IMR-90 (cell line): ENCODE measurements around the gene ARHGEF1. TPM values are rescaled to one million over a fixed set of nuclear protein-coding genes. Genes with fewer than 3 reads are reported as not detected.

Experiments
- ATAC-seq: fragments of 200-7000 bp; cut with Tn5 transposase; 2 replicates; pipeline ENCODE4 v1.9.1; 2020; ENCODE audit warnings: low read depth, mild to moderate bottlenecking, moderate library complexity
- BruUV-seq: library from RNA; stranded (reverse); fragments of 400-500 nt; replicated peaks from 2 replicates; lab custom pipeline; 2021; lab: Mats Ljungman, UMichigan
- CTCF ChIA-PET: fragments of 300-600 bp; formaldehyde crosslinking; extraction: SDS; loops from one replicate; lab custom pipeline; 2021; ENCODE audit warnings: antibody characterized with exemption; lab: Yijun Ruan, JAX
- POLR2A ChIA-PET: fragments of 300-600 bp; sonication (Branson Sonifier 250); formaldehyde crosslinking; loops from one replicate; lab custom pipeline; 2022; ENCODE audit warnings: antibody characterized with exemption; ENCODE audit not compliant: unreplicated experiment; lab: Charles Lee
- DNase-seq: peaks from one replicate; pipeline ENCODE4 v3.0.0; 2013
- H2AFZ ChIP-seq: replicated peaks from 2 replicates; pipeline ENCODE3; 2013; ENCODE audit warnings: low read length, mild to moderate bottlenecking; ENCODE audit not compliant: poor library complexity
- H2AK5ac ChIP-seq: 2 replicates; pipeline ENCODE4 v1.6.1; 2013; ENCODE audit warnings: low read depth, low read length, inconsistent platforms
- H2AK9ac ChIP-seq: replicated peaks from 2 replicates; pipeline ENCODE3; 2013; ENCODE audit warnings: mild to moderate bottlenecking, low read depth, low read length, moderate library complexity; ENCODE audit not compliant: poor library complexity
- H2BK120ac ChIP-seq: 2 replicates; pipeline ENCODE4 v1.6.1; 2013; ENCODE audit warnings: low read depth, low read length, inconsistent platforms
- H2BK15ac ChIP-seq: 3 replicates; pipeline ENCODE4 v1.6.1; 2013; ENCODE audit warnings: low read depth, low read length, inconsistent platforms
- H2BK20ac ChIP-seq: 2 replicates; pipeline ENCODE4 v1.6.1; 2013; ENCODE audit warnings: low read depth, mild to moderate bottlenecking, inconsistent platforms, low read length, moderate library complexity
- H2BK5ac ChIP-seq: 2 replicates; pipeline ENCODE4 v1.6.1; 2013; ENCODE audit warnings: mild to moderate bottlenecking, low read depth, low read length, inconsistent platforms; ENCODE audit not compliant: poor library complexity, severe bottlenecking
- H3K14ac ChIP-seq: replicated peaks from 2 replicates; pipeline ENCODE4 v1.6.1; 2013; ENCODE audit warnings: low read depth, low read length, inconsistent platforms
- H3K18ac ChIP-seq: 2 replicates; pipeline ENCODE4 v1.6.1; 2013; ENCODE audit warnings: low read depth, low read length, control low read depth
- H3K23ac ChIP-seq: 2 replicates; pipeline ENCODE4 v1.6.1; 2013; ENCODE audit warnings: low read depth, low read length, inconsistent platforms
- H3K27ac ChIP-seq: 2 replicates; pipeline ENCODE4 v1.5.1; 2013; ENCODE audit warnings: mild to moderate bottlenecking, control low read depth, low read length; ENCODE audit not compliant: insufficient read depth
- H3K27me3 ChIP-seq: 2 replicates; pipeline ENCODE4 v1.6.1; 2013; ENCODE audit warnings: low read length; ENCODE audit not compliant: control insufficient read depth, insufficient read depth
- H3K36me3 ChIP-seq: 2 replicates; pipeline ENCODE4 v1.6.1; 2013; ENCODE audit warnings: low read length, mixed read lengths; ENCODE audit not compliant: control insufficient read depth, insufficient read depth
- H3K4ac ChIP-seq: 2 replicates; pipeline ENCODE4 v1.6.1; 2013; ENCODE audit warnings: low read depth, low read length, inconsistent platforms
- H3K4me1 ChIP-seq: 2 replicates; pipeline ENCODE4 v1.6.1; 2013; ENCODE audit warnings: low read length, mixed read lengths; ENCODE audit not compliant: control insufficient read depth, insufficient read depth
- H3K4me2 ChIP-seq: 2 replicates; pipeline ENCODE4 v1.6.1; 2013; ENCODE audit warnings: low read depth, mild to moderate bottlenecking, control low read depth, low read length, moderate library complexity
- H3K4me3 ChIP-seq: 2 replicates; pipeline ENCODE4 v1.5.1; 2013; ENCODE audit warnings: low read depth, mild to moderate bottlenecking, control low read depth, low read length, moderate library complexity; ENCODE audit not compliant: insufficient read depth
- H3K56ac ChIP-seq: 2 replicates; pipeline ENCODE4 v1.6.1; 2013; ENCODE audit warnings: low read length, inconsistent platforms; ENCODE audit not compliant: insufficient read depth; ENCODE audit errors: extremely low read depth
- H3K79me1 ChIP-seq, 2 experiments: 2 replicates each; pipeline ENCODE4 v1.6.1; 2013; ENCODE audit warnings: low read length in 2 of 2, inconsistent platforms in 1 of 2, low read depth in 1 of 2
- H3K9ac ChIP-seq: 2 replicates; pipeline ENCODE4 v1.6.1; 2013; ENCODE audit warnings: low read depth, low read length, control low read depth
- H3K9me1 ChIP-seq: 2 replicates; pipeline ENCODE4 v1.6.1; 2013; ENCODE audit warnings: low read length, inconsistent platforms; ENCODE audit not compliant: insufficient read depth
- H3K9me3 ChIP-seq: 2 replicates; pipeline ENCODE4 v1.6.1; 2013; ENCODE audit warnings: low read length; ENCODE audit not compliant: control insufficient read depth, insufficient read depth
- H4K20me1 ChIP-seq: 2 replicates; pipeline ENCODE4 v1.6.1; 2013; ENCODE audit warnings: low read length, inconsistent platforms; ENCODE audit not compliant: insufficient read depth
- H4K5ac ChIP-seq: 2 replicates; pipeline ENCODE4 v1.6.1; 2013; ENCODE audit warnings: mild to moderate bottlenecking, low read depth, low read length, control low read depth
- H4K8ac ChIP-seq, 2 experiments: 2 replicates each; pipeline ENCODE4 v1.6.1; 2013; ENCODE audit warnings: low read depth in 2 of 2, low read length in 2 of 2, control low read depth in 1 of 2, inconsistent platforms in 1 of 2
- H4K91ac ChIP-seq: 2 replicates; pipeline ENCODE4 v1.6.1; 2013; ENCODE audit warnings: low read depth, low read length, inconsistent platforms; ENCODE audit not compliant: insufficient read depth
- CEBPB ChIP-seq: IDR thresholded peaks from 2 replicates; pipeline ENCODE4 v1.6.1; 2012; ENCODE audit warnings: low read depth, low read length, improper control_type of control experiment
- POLR2A ChIP-seq: IDR thresholded peaks from 2 replicates; pipeline ENCODE4 v1.6.1; 2012; ENCODE audit warnings: mild to moderate bottlenecking, low read depth, low read length
- RCOR1 ChIP-seq: IDR thresholded peaks from 2 replicates; pipeline ENCODE4 v1.6.1; 2012; ENCODE audit warnings: mild to moderate bottlenecking, low read length, improper control_type of control experiment; ENCODE audit not compliant: insufficient replicate concordance
- RFX5 ChIP-seq: IDR thresholded peaks from 2 replicates; pipeline ENCODE4 v1.8.0; 2012; ENCODE audit warnings: low read depth, mild to moderate bottlenecking, low read length, moderate library complexity
- WGBS, 2 experiments: methylation state at CpG; one replicate each; pipeline versions ENCODE4 v1.1.5 to v1.1.7; 2013; ENCODE audit warnings: missing lambda C conversion rate in 2 of 2; ENCODE audit not compliant: insufficient read length in 1 of 2; ENCODE audit errors: extremely low coverage in 2 of 2; 5-methylcytosine and 5-hydroxymethylcytosine counted together
- dilution Hi-C: fragments of 300-500 bp; cut with HindIII; formaldehyde crosslinking; loops from one replicate; pipeline ENCODE4 v1.14.3; 2018; ENCODE audit warnings: low sequenced_read_pairs; ENCODE audit not compliant: unreplicated experiment
- in situ Hi-C: fragments of 300-500 bp; cut with MboI; formaldehyde crosslinking; loops from 3 replicates; pipeline ENCODE4 v1.14.3; 2019; ENCODE audit warnings: low sequenced_read_pairs, inconsistent platforms, mixed read lengths
- intact Hi-C: fragments of 100-400 bp; cut with micrococcal nuclease; formaldehyde crosslinking; loops from 2 replicates; pipeline ENCODE4 v1.10.0; 2022
- polyA plus RNA-seq, 3 experiments: library from polyadenylated mRNA; depleted of rRNA; stranded (reverse); fragments of >200 nt; gene quantifications; 2 replicates each; pipeline ENCODE4 v1.2.3, GENCODE V29; 2012; ENCODE audit warnings: low replicate concordance in 1 of 3
- total RNA-seq: library from RNA; depleted of rRNA; stranded (reverse); fragments of >200 nt; gene quantifications from 2 replicates; pipeline ENCODE4 v1.2.3, GENCODE V29; 2012

The ARHGEF1 gene
- total and polyA plus RNA-seq, 2 of the 4 experiments (the other 2 are of a cell fraction): 11.5 to 47.1 TPM

- Histone ChIP-seq H3K79me1 (no peaks in the 10 kb centered on the region), H3K14ac (no peak overlapping the region), H2BK15ac (no peak overlapping the region), H2BK120ac (no peak overlapping the region), H3K4me2 (no peak overlapping the region), H4K8ac (no peak overlapping the region), H4K91ac (no peak overlapping the region), H2AFZ (no peak overlapping the region), H2BK20ac (no peak overlapping the region), H2AK9ac (no peak overlapping the region), H4K5ac (no peak overlapping the region), H3K9ac (no peak overlapping the region), H3K9me1 (no peaks in the 10 kb centered on the region; the same call in 1 of the 2 replicates), H2AK5ac (no peak overlapping the region), H3K27ac (no peak overlapping the region), H3K27me3 (peaks cover 87% of the 10 kb centered on the region), H3K56ac (no peak overlapping the region), H3K4me1 (peaks cover 5% of the 10 kb centered on the region), H2BK5ac (no peak overlapping the region), H3K9me3 (peaks cover 3% of the 10 kb centered on the region; the same call in 1 of the 2 replicates), H3K18ac (no peak overlapping the region), H3K36me3 (no peaks in the 10 kb centered on the region), H3K23ac (no peak overlapping the region), H4K20me1 (peaks cover 23% of the 10 kb centered on the region; the same call in 1 of the 2 replicates), H3K4ac (no peak overlapping the region), H3K4me3 (no peak overlapping the region)
- ChIA-PET CTCF (no interaction called here), POLR2A (no interaction called here)
- no peak for DNase-seq
- ATAC-seq: no peak
- no peak for TF ChIP-seq RCOR1
- no peak for TF ChIP-seq RFX5
- no peak for TF ChIP-seq CEBPB
- no peak for TF ChIP-seq POLR2A
- intact Hi-C loops (no loop called here), dilution Hi-C loops (no loop called here), in situ Hi-C loops (no loop called here)
- BruUV-seq: no TSS peak
- 38% methylated on average over 14 of the region's 16 CpGs; no CpG with 5 or more reads in 1 of the 2 experiments for WGBS, 2 experiments
Measured at GRCh38 chr19:41926763-41927496, 43.9 kb downstream of the ARHGEF1 start.
